GM23338 (cell line): ENCODE data around the gene HIVEP3. TPM values are rescaled to one million over a fixed set of nuclear protein-coding genes. Genes with fewer than 3 reads are reported as not detected.

Experiments used
- ATAC-seq: fragments of 200-7000 bp; cut with Tn5 transposase; 3 replicates; pipeline ENCODE4 v1.9.1; 2020
- DNase-seq: peaks from one replicate; pipeline ENCODE4 v3.0.0-alpha.2; 2015; ENCODE audit warnings: low spot score
- H2AFZ ChIP-seq: fragments of 200-600 bp; sonication (generic); 2 replicates; pipeline ENCODE4 v1.8.0; 2016; ENCODE audit warnings: antibody characterized with exemption, mild to moderate bottlenecking, moderate library complexity
- H3F3A ChIP-seq: fragments of 200-600 bp; sonication (generic); replicated peaks from 2 replicates; pipeline ENCODE4 v1.8.0; 2017; ENCODE audit warnings: antibody characterized with exemption, mixed run types, low read depth
- H3K27ac ChIP-seq: fragments of 200-600 bp; sonication (generic); 2 replicates; pipeline ENCODE4 v1.6.1; 2016; ENCODE audit warnings: low read depth
- H3K27me3 ChIP-seq: fragments of 200-600 bp; sonication (generic); 2 replicates; pipeline ENCODE4 v1.8.0; 2016; ENCODE audit warnings: mild to moderate bottlenecking, mixed run types, moderate library complexity; ENCODE audit not compliant: insufficient read depth
- H3K36me3 ChIP-seq: fragments of 200-600 bp; sonication (generic); 2 replicates; pipeline ENCODE4 v1.8.0; 2016; ENCODE audit warnings: mild to moderate bottlenecking; ENCODE audit not compliant: insufficient read depth
- H3K4me1 ChIP-seq: fragments of 200-600 bp; sonication (generic); 2 replicates; pipeline ENCODE4 v1.8.0; 2016; ENCODE audit warnings: mild to moderate bottlenecking, moderate library complexity; ENCODE audit not compliant: insufficient read depth
- H3K4me2 ChIP-seq: fragments of 200-600 bp; sonication (generic); 2 replicates; pipeline ENCODE4 v1.7.1; 2017; ENCODE audit warnings: mixed run types
- H3K4me3 ChIP-seq: fragments of 200-600 bp; sonication (generic); 2 replicates; pipeline ENCODE4 v1.6.1; 2016; ENCODE audit warnings: mixed run types
- H3K79me2 ChIP-seq: fragments of 200-600 bp; sonication (generic); replicated peaks from 2 replicates; pipeline ENCODE4 v1.8.0; 2017; ENCODE audit warnings: mild to moderate bottlenecking; ENCODE audit not compliant: insufficient read depth
- H3K9me2 ChIP-seq: fragments of 200-600 bp; sonication (generic); 2 replicates; pipeline ENCODE4 v1.8.0; 2017; ENCODE audit not compliant: insufficient read depth
- H4K20me1 ChIP-seq: fragments of 200-600 bp; sonication (generic); replicated peaks from 2 replicates; pipeline ENCODE4 v1.8.0; 2017; ENCODE audit warnings: mild to moderate bottlenecking; ENCODE audit not compliant: insufficient read depth
- H3K27ac Mint-ChIP-seq: 2 replicates; pipeline ENCODE4 v1.8.0; 2020; ENCODE audit warnings: inconsistent platforms, mild to moderate bottlenecking, moderate library complexity, mixed read lengths
- H3K27me3 Mint-ChIP-seq: 3 replicates; pipeline ENCODE4 v1.8.0; 2022; ENCODE audit warnings: low read depth, mild to moderate bottlenecking, moderate library complexity, mixed read lengths, inconsistent platforms; ENCODE audit not compliant: insufficient read depth, poor library complexity
- H3K36me3 Mint-ChIP-seq: 3 replicates; pipeline ENCODE4 v1.8.0; 2021; ENCODE audit warnings: low read depth, mild to moderate bottlenecking, inconsistent platforms, moderate library complexity, mixed read lengths
- H3K4me1 Mint-ChIP-seq: 3 replicates; pipeline ENCODE4 v1.8.0; 2020; ENCODE audit warnings: mild to moderate bottlenecking, inconsistent platforms, mixed read lengths
- H3K4me3 Mint-ChIP-seq: 3 replicates; pipeline ENCODE4 v1.8.0; 2021; ENCODE audit warnings: moderate library complexity, mild to moderate bottlenecking, inconsistent platforms, mixed read lengths
- H3K9me3 Mint-ChIP-seq: 3 replicates; pipeline ENCODE4 v1.8.0; 2020; ENCODE audit warnings: moderate library complexity, mild to moderate bottlenecking, inconsistent platforms, mixed read lengths
- CREB1 ChIP-seq: fragments of 250-450 bp; sonication (Bioruptor Pico); IDR thresholded peaks from 2 replicates; pipeline ENCODE4 v1.5.0; 2020; ENCODE audit warnings: low read depth, mild to moderate bottlenecking, moderate library complexity
- CTCF ChIP-seq, 2 experiments: fragments of 200-600 bp in 1 of 2; sonication (generic) in 1 of 2; conservative IDR thresholded peaks; 2 replicates each; pipeline versions ENCODE4 v1.5.1 to v1.6.1; 2016 to 2017; ENCODE audit warnings: antibody characterized with exemption in 2 of 2, low read depth in 2 of 2, mild to moderate bottlenecking in 2 of 2, moderate library complexity in 1 of 2
- ETS1 ChIP-seq: IDR thresholded peaks from 2 replicates; pipeline ENCODE4 v1.6.1; 2016; ENCODE audit warnings: antibody characterized with exemption
- EZH2 ChIP-seq: fragments of 200-600 bp; sonication (generic); IDR thresholded peaks from one replicate; pipeline ENCODE4 v1.8.0; 2017; ENCODE audit warnings: antibody characterized with exemption, mild to moderate bottlenecking, low read depth; ENCODE audit not compliant: unreplicated experiment
- EZH2phosphoT487 ChIP-seq: fragments of 200-600 bp; sonication (generic); IDR thresholded peaks from one replicate; pipeline ENCODE4 v1.8.1; 2018; ENCODE audit warnings: antibody characterized with exemption; ENCODE audit not compliant: unreplicated experiment
- JUNB ChIP-seq: IDR thresholded peaks from one replicate; pipeline ENCODE4 v1.6.1; 2016; ENCODE audit warnings: antibody characterized with exemption; ENCODE audit not compliant: unreplicated experiment
- NANOG ChIP-seq: IDR thresholded peaks from 2 replicates; pipeline ENCODE4 v1.6.1; 2016; ENCODE audit warnings: antibody characterized with exemption, borderline replicate concordance
- POLR2AphosphoS5 ChIP-seq: IDR thresholded peaks from 2 replicates; pipeline ENCODE4 v1.6.1; 2016; ENCODE audit warnings: antibody characterized with exemption, low read depth
- REST ChIP-seq: IDR thresholded peaks from one replicate; pipeline ENCODE4 v1.6.1; 2018; ENCODE audit warnings: antibody characterized with exemption; ENCODE audit not compliant: unreplicated experiment
- STAT1 ChIP-seq: IDR thresholded peaks from one replicate; pipeline ENCODE4 v1.6.1; 2016; ENCODE audit warnings: antibody characterized with exemption; ENCODE audit not compliant: unreplicated experiment
- ZNF114 ChIP-seq: fragments of 250-450 bp; sonication (Bioruptor Pico); IDR thresholded peaks from 2 replicates; pipeline ENCODE4 v1.5.0; 2020; ENCODE audit warnings: mild to moderate bottlenecking, moderate library complexity
- ZNF331 ChIP-seq: fragments of 250-450 bp; sonication (Bioruptor Pico); IDR thresholded peaks from 2 replicates; pipeline ENCODE4 v1.5.0; 2020; ENCODE audit warnings: low read depth, mild to moderate bottlenecking, moderate library complexity
- polyA plus RNA-seq: library from polyadenylated mRNA; unstranded; fragments of >200 nt; fragmentation: Nextera tagmentation; extraction: Ambion mirVana; gene quantifications from 2 replicates; pipeline ENCODE4 v1.2.1, GENCODE V29; 2016
- total RNA-seq: library from RNA; depleted of rRNA; stranded (reverse); fragments of >200 nt; shearing (Covaris generic); gene quantifications from 2 replicates; pipeline ENCODE4 v1.2.3, GENCODE V29; 2014
- TF ChIP-seq, protein P1 (sequence below): fragments of 250-450 bp; sonication (Bioruptor Pico); IDR thresholded peaks from 2 replicates; pipeline ENCODE4 v1.5.0; 2020; ENCODE audit warnings: mild to moderate bottlenecking, moderate library complexity

HIVEP3 gene
- total and polyA plus RNA-seq, 2 experiments from 2014 or later = 0.14 to 0.24 TPM

DNA sequence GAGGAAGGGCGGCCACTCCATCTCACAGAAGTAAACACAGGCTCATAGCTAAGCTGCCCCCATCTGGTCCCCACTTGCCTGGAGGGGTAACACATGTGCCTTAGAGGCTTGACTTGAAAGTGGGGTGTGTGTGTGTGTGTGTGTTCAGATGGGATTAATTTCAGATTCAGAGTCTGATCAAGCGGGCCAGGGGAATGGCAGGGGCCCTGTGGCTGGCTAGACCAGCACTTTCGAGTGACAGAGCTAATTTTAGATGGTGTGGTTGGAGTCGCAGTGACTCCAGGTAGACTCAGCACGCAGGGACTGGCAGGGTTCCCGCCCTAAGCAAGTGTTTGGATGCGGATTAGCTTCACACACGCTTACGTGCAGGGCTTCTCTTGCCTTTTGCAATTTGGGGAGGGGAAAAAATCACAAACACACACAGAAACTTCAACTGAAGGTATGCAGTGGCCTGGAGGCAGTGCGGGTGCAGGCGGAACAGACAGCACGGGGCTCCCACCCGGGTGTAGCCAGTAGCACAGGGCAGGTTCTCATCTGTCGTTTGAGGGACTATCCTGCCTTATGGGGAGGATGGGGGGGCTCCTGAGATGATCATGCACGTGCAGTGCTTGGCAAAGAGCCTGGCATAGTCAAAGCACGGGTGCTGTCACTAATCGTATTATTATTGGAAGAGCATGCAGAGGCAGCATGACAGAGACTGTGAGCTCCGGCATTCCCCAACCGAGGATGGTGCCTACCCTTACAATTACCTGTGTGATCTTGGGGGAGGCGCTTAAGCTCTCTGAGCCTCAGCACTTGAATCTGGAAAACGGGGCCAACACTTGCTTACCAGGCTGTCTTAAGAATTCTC, 435.5 kb downstream of the HIVEP3 start:
- no peaks in the 10 kb centered on the region for H3K79me2 ChIP-seq
- H4K20me1 ChIP-seq = no peaks in the 10 kb centered on the region
- Mint-ChIP-seq H3K27ac (no peak overlapping the region), H3K4me1 (peaks cover 30% of the 10 kb centered on the region), H3K36me3 (no peaks in the 10 kb centered on the region), H3K27me3 (peaks cover 12% of the 10 kb centered on the region), H3K4me3 (no peak overlapping the region), H3K9me3 (no peaks in the 10 kb centered on the region)
- H3K4me3 ChIP-seq = no peak overlapping the region
- no peaks in the 10 kb centered on the region for H3K27me3 ChIP-seq
- no peaks in the 10 kb centered on the region for H3F3A ChIP-seq
- H3K4me2 ChIP-seq = no peak overlapping the region
- no peaks in the 10 kb centered on the region for H3K36me3 ChIP-seq
- H3K9me2 ChIP-seq = no peaks in the 10 kb centered on the region
- DNase-seq (no peak), ATAC-seq (no peak)
- no peak overlapping the region for H3K27ac ChIP-seq
- no peak for TF ChIP-seq ZNF331
- TF ChIP-seq, protein P1, sequence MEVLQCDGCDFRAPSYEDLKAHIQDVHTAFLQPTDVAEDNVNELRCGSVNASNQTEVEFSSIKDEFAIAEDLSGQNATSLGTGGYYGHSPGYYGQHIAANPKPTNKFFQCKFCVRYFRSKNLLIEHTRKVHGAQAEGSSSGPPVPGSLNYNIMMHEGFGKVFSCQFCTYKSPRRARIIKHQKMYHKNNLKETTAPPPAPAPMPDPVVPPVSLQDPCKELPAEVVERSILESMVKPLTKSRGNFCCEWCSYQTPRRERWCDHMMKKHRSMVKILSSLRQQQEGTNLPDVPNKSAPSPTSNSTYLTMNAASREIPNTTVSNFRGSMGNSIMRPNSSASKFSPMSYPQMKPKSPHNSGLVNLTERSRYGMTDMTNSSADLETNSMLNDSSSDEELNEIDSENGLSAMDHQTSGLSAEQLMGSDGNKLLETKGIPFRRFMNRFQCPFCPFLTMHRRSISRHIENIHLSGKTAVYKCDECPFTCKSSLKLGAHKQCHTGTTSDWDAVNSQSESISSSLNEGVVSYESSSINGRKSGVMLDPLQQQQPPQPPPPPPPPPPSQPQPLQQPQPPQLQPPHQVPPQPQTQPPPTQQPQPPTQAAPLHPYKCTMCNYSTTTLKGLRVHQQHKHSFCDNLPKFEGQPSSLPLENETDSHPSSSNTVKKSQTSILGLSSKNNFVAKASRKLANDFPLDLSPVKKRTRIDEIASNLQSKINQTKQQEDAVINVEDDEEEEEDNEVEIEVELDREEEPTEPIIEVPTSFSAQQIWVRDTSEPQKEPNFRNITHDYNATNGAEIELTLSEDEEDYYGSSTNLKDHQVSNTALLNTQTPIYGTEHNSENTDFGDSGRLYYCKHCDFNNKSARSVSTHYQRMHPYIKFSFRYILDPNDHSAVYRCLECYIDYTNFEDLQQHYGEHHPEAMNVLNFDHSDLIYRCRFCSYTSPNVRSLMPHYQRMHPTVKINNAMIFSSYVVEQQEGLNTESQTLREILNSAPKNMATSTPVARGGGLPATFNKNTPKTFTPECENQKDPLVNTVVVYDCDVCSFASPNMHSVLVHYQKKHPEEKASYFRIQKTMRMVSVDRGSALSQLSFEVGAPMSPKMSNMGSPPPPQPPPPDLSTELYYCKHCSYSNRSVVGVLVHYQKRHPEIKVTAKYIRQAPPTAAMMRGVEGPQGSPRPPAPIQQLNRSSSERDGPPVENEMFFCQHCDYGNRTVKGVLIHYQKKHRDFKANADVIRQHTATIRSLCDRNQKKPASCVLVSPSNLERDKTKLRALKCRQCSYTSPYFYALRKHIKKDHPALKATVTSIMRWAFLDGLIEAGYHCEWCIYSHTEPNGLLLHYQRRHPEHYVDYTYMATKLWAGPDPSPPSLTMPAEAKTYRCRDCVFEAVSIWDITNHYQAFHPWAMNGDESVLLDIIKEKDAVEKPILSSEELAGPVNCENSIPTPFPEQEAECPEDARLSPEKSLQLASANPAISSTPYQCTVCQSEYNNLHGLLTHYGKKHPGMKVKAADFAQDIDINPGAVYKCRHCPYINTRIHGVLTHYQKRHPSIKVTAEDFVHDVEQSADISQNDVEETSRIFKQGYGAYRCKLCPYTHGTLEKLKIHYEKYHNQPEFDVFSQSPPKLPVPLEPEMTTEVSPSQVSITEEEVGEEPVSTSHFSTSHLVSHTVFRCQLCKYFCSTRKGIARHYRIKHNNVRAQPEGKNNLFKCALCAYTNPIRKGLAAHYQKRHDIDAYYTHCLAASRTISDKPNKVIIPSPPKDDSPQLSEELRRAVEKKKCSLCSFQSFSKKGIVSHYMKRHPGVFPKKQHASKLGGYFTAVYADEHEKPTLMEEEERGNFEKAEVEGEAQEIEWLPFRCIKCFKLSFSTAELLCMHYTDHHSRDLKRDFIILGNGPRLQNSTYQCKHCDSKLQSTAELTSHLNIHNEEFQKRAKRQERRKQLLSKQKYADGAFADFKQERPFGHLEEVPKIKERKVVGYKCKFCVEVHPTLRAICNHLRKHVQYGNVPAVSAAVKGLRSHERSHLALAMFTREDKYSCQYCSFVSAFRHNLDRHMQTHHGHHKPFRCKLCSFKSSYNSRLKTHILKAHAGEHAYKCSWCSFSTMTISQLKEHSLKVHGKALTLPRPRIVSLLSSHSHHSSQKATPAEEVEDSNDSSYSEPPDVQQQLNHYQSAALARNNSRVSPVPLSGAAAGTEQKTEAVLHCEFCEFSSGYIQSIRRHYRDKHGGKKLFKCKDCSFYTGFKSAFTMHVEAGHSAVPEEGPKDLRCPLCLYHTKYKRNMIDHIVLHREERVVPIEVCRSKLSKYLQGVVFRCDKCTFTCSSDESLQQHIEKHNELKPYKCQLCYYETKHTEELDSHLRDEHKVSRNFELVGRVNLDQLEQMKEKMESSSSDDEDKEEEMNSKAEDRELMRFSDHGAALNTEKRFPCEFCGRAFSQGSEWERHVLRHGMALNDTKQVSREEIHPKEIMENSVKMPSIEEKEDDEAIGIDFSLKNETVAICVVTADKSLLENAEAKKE (CRISPR knock-in tag) = no peak
- TF ChIP-seq CREB1 (CRISPR knock-in tag) = no peak
- no peak for TF ChIP-seq EZH2
- TF ChIP-seq JUNB = no peak
- TF ChIP-seq POLR2AphosphoS5 = no peak
- no peak for TF ChIP-seq EZH2phosphoT487
- TF ChIP-seq CTCF (conservative IDR thresholded peaks at IDR 0.05; ENCODE audit: low read depth in 2 of 2) = no peak
- no peak for TF ChIP-seq STAT1
- TF ChIP-seq NANOG = no peak
- no peak for TF ChIP-seq ZNF114 (CRISPR knock-in tag)
- TF ChIP-seq REST = no peak
- no peak for TF ChIP-seq ETS1
- peak overlapping the region; percentile 74; the same call in 1 of the 2 replicates for H2AFZ ChIP-seq
- peaks cover 26% of the 10 kb centered on the region for H3K4me1 ChIP-seq
